HepG2 (cell line): ENCODE results near the gene DLG2. TPM values are rescaled to one million over a fixed set of nuclear protein-coding genes. Genes with fewer than 3 reads are reported as not detected.

Experiments used
- ATAC-seq: fragments of 200-7000 bp; cut with Tn5 transposase; 3 replicates; pipeline ENCODE4 v1.9.1; 2020; ENCODE audit warnings: mild to moderate bottlenecking, moderate library complexity
- BruUV-seq: library from RNA; stranded (reverse); fragments of 400-500 nt; replicated peaks from 2 replicates; lab custom pipeline; 2021; lab: Mats Ljungman, UMichigan
- CTCF ChIA-PET: fragments of 300-600 bp; formaldehyde crosslinking; extraction: SDS; loops from one replicate; lab custom pipeline; 2021; ENCODE audit warnings: low total read pairs, inconsistent platforms, low intra/inter-chr PET ratio; lab: Yijun Ruan, JAX
- POLR2A ChIA-PET: fragments of 350-600 bp; sonication (Branson Sonifier 250); formaldehyde crosslinking; loops from one replicate; lab custom pipeline; 2020; ENCODE audit warnings: antibody characterized with exemption, inconsistent platforms; lab: Yijun Ruan, JAX
- DNase-seq: peaks from one replicate; pipeline ENCODE4 v3.0.0-alpha.2; 2015; ENCODE audit warnings: low spot score
- FAIRE-seq: peaks from 3 replicates; lab custom pipeline; 2011; peaks lifted over from hg19 to GRCh38; lab: Jason Lieb, UNC
- H2AFZ ChIP-seq: one replicate; pipeline ENCODE4 v1.6.1; 2011; ENCODE audit warnings: low read length, inconsistent platforms
- H3K27ac ChIP-seq: fragments of 300-600 bp; 3 replicates; pipeline ENCODE4 v1.8.0; 2011; ENCODE audit warnings: mixed run types, mild to moderate bottlenecking, mixed read lengths, low read length, inconsistent platforms; ENCODE audit not compliant: insufficient read depth; ENCODE audit errors: extremely low read length
- H3K27me3 ChIP-seq, 2 experiments: fragments of 200-600 bp in 1 of 2; 2 replicates in 1 of 2; 3 replicates in 1 of 2; pipeline versions ENCODE4 v1.6.0 to v1.8.0; 2011; ENCODE audit warnings: low read length in 2 of 2, mild to moderate bottlenecking in 2 of 2, moderate library complexity in 2 of 2, inconsistent platforms in 1 of 2; ENCODE audit not compliant: insufficient read depth in 2 of 2, control insufficient read depth in 1 of 2
- H3K36me3 ChIP-seq, 2 experiments: fragments of 200-600 bp in 1 of 2; replicated peaks in 1 of 2; 2 replicates in 1 of 2; 3 replicates in 1 of 2; pipeline versions ENCODE4 v1.5.1 to v1.8.0; 2011; ENCODE audit warnings: low read length in 2 of 2, inconsistent platforms in 1 of 2; ENCODE audit not compliant: insufficient read depth in 2 of 2, control insufficient read depth in 1 of 2
- H3K4me1 ChIP-seq: 2 replicates; pipeline ENCODE4 v1.5.1; 2012; ENCODE audit warnings: low read length, inconsistent platforms; ENCODE audit not compliant: insufficient read depth
- H3K4me2 ChIP-seq: 2 replicates; pipeline ENCODE4 v1.6.0; 2011; ENCODE audit warnings: low read depth, low read length, inconsistent platforms
- H3K4me3 ChIP-seq, 3 experiments: fragments of 200-600 bp in 1 of 3; sonication (generic), shearing (Covaris generic) in 1 of 3; replicated peaks in 1 of 3; 2 replicates each; pipeline ENCODE4 v1.5.1; 2011 to 2016; ENCODE audit warnings: low read length in 3 of 3, inconsistent platforms in 2 of 3, low read depth in 2 of 3, mild to moderate bottlenecking in 2 of 3, control low read depth in 1 of 3, mixed read lengths in 1 of 3; ENCODE audit not compliant: insufficient read depth in 1 of 3
- H3K79me2 ChIP-seq: one replicate; pipeline ENCODE4 v1.6.1; 2011; ENCODE audit warnings: low read length, inconsistent platforms; ENCODE audit not compliant: insufficient read depth
- H3K9ac ChIP-seq: 2 replicates; pipeline ENCODE4 v1.6.0; 2011; ENCODE audit warnings: mild to moderate bottlenecking, low read depth, low read length, inconsistent platforms; ENCODE audit not compliant: insufficient read depth
- H3K9me3 ChIP-seq: 2 replicates; pipeline ENCODE4 v1.5.1; 2012; ENCODE audit warnings: mild to moderate bottlenecking, low read length
- H4K20me1 ChIP-seq: 2 replicates; pipeline ENCODE4 v1.6.0; 2011; ENCODE audit warnings: inconsistent platforms, mild to moderate bottlenecking, low read length, moderate library complexity; ENCODE audit not compliant: insufficient read depth
- ATM ChIP-seq: fragments of 450-650 bp; IDR thresholded peaks from 2 replicates; pipeline ENCODE4 v1.7.1; 2017; ENCODE audit warnings: mild to moderate bottlenecking, borderline replicate concordance
- ESRRA ChIP-seq: sonication (generic); formaldehyde crosslinking; IDR thresholded peaks from 2 replicates; pipeline ENCODE4 v1.5.1; 2020; ENCODE audit warnings: mild to moderate bottlenecking, low read depth, missing genetic modification reagents
- GZF1 ChIP-seq: sonication (generic); formaldehyde crosslinking; IDR thresholded peaks from 2 replicates; pipeline ENCODE4 v1.5.1; 2020; ENCODE audit warnings: mild to moderate bottlenecking, missing genetic modification reagents
- NFYC ChIP-seq: IDR thresholded peaks from 2 replicates; pipeline ENCODE4 v1.6.1; 2016; ENCODE audit warnings: missing genetic modification reagents, missing compliant biosample characterization
- RAD21 ChIP-seq: fragments of 450-650 bp; formaldehyde crosslinking; IDR thresholded peaks from 2 replicates; pipeline ENCODE4 v1.5.0; 2020; ENCODE audit warnings: mild to moderate bottlenecking
- SP5 ChIP-seq: IDR thresholded peaks from 2 replicates; pipeline ENCODE4 v1.6.1; 2016; ENCODE audit warnings: low read depth, borderline replicate concordance
- STAT5B ChIP-seq: sonication (generic); formaldehyde crosslinking; IDR thresholded peaks from 2 replicates; pipeline ENCODE4 v1.4.0; 2020; ENCODE audit warnings: missing genetic modification reagents
- ZBTB3 ChIP-seq: sonication (generic); formaldehyde crosslinking; IDR thresholded peaks from 2 replicates; pipeline ENCODE4 v1.4.0; 2020; ENCODE audit warnings: low read depth, mild to moderate bottlenecking, moderate library complexity, missing genetic modification reagents, borderline replicate concordance
- ZBTB7A ChIP-seq: sonication (generic); formaldehyde crosslinking; IDR thresholded peaks from 2 replicates; pipeline ENCODE4 v1.8.0; 2022; ENCODE audit warnings: mild to moderate bottlenecking, missing genetic modification reagents
- ZHX2 ChIP-seq, 2 experiments: sonication (generic) in 1 of 2; formaldehyde crosslinking in 1 of 2; IDR thresholded peaks; 2 replicates each; pipeline versions ENCODE4 v1.6.1 to v1.9.0; 2014 to 2022; ENCODE audit warnings: antibody characterized with exemption in 1 of 2, borderline replicate concordance in 1 of 2, inconsistent platforms in 1 of 2, low read depth in 1 of 2, missing genetic modification reagents in 1 of 2
- ZNF484 ChIP-seq: sonication (generic); formaldehyde crosslinking; IDR thresholded peaks from 2 replicates; pipeline ENCODE4 v1.5.1; 2020; ENCODE audit warnings: mild to moderate bottlenecking, low read depth, missing genetic modification reagents, borderline replicate concordance
- ZNF766 ChIP-seq: sonication (generic); formaldehyde crosslinking; IDR thresholded peaks from 2 replicates; pipeline ENCODE4 v1.5.0; 2020; ENCODE audit warnings: missing genetic modification reagents, borderline replicate concordance
- ZNF883 ChIP-seq: sonication (generic); formaldehyde crosslinking; IDR thresholded peaks from 2 replicates; pipeline ENCODE4 v1.5.1; 2020; ENCODE audit warnings: mild to moderate bottlenecking, missing genetic modification reagents; ENCODE audit errors: not compliant biosample characterization
- ZSCAN21 ChIP-seq: sonication (generic); formaldehyde crosslinking; IDR thresholded peaks from 2 replicates; pipeline ENCODE4 v1.8.0; 2022; ENCODE audit warnings: mild to moderate bottlenecking, missing genetic modification reagents, moderate library complexity, borderline replicate concordance
- WGBS: methylation state at CpG from one replicate; pipeline ENCODE4 v1.1.6; 2017; ENCODE audit warnings: low lambda C conversion rate; 5-methylcytosine and 5-hydroxymethylcytosine counted together
- in situ Hi-C: cut with HindIII; loops from 2 replicates; pipeline ENCODE4 v1.10.0; 2017; ENCODE audit warnings: low pct_unique_long_range_greater_than_20kb; ENCODE audit not compliant: extremely low pct_ligation_motif_present
- intact Hi-C: fragments of 100-400 bp; cut with micrococcal nuclease; formaldehyde crosslinking; loops from one replicate; pipeline ENCODE4 v1.10.0; 2022; ENCODE audit not compliant: unreplicated experiment
- polyA plus RNA-seq, 8 experiments: library from polyadenylated mRNA; depleted of rRNA in 3 of 8; stranded (reverse) in 7 of 8; unstranded in 1 of 8; fragments of >200 nt; fragmentation: Illumina TruSeq in 4 of 8; extraction: Trizol in 4 of 8; gene quantifications; 2 replicates each; pipeline versions ENCODE4 v1.2.1 to v1.2.3, GENCODE V29; 2011 to 2016; ENCODE audit warnings: low read depth in 4 of 8, missing spikeins in 1 of 8, mixed read lengths in 1 of 8; ENCODE audit not compliant: insufficient read depth in 1 of 8
- total RNA-seq, 5 experiments: library from RNA; depleted of rRNA; stranded (reverse); fragments of >200 nt; fragmentation: Illumina TruSeq; extraction: Trizol; gene quantifications; 2 replicates each; pipeline ENCODE4 v1.2.3, GENCODE V29; 2016; ENCODE audit warnings: low read depth in 1 of 5

DLG2 gene
- total and polyA plus RNA-seq, 2 of the 13 experiments (the other 11 are each of a cell fraction or from before 2014, with no cell fraction given) = 0.46 to 1.0 TPM

- TF ChIP-seq ZNF484 (CRISPR knock-in tag) (no peak), SP5 (no peak), ZNF883 (no peak), ZNF766 (no peak)
These were observed 1880.1 kb downstream of the DLG2 start (continued) for GRCh38 chr11:83746921-83747585.

- TF ChIP-seq STAT5B (CRISPR knock-in tag) (no peak), ZBTB7A (CRISPR knock-in tag) (no peak), RAD21 (CRISPR knock-in tag) (no peak), ATM (no peak), NFYC (no peak), ZHX2 (IDR thresholded peaks at IDR 0.05; ENCODE audit: low read depth) (no peak), ZHX2 (CRISPR knock-in tag; IDR thresholded peaks at IDR 0.05; ENCODE audit: borderline replicate concordance) (no peak), ZSCAN21 (CRISPR knock-in tag) (no peak), GZF1 (CRISPR knock-in tag) (no peak), ESRRA (CRISPR knock-in tag) (no peak), ZBTB3 (no peak)
- H3K9ac ChIP-seq = no peak overlapping the region
- WGBS = 42% methylated on average over 6 of the region's 6 CpGs
- H4K20me1 ChIP-seq = no peaks in the 10 kb centered on the region
- no TSS peak for BruUV-seq
- no peaks in the 10 kb centered on the region for H3K4me1 ChIP-seq
- no peak for ATAC-seq
- H3K79me2 ChIP-seq = no peaks in the 10 kb centered on the region
- ChIA-PET CTCF (no interaction called here), POLR2A (no interaction called here)
- no peak for FAIRE-seq
- H3K4me2 ChIP-seq = no peak overlapping the region
- H3K4me3 ChIP-seq = no peak overlapping the region
- H3K36me3 ChIP-seq = no peaks in the 10 kb centered on the region
- H2AFZ ChIP-seq = no peak overlapping the region
- in situ Hi-C loops (no loop called here), intact Hi-C loops (no loop called here)
- no peak for DNase-seq
- H3K27me3 ChIP-seq = no peaks in the 10 kb centered on the region
- no peaks in the 10 kb centered on the region for H3K9me3 ChIP-seq
- H3K27ac ChIP-seq = no peak overlapping the region
These were observed 1882.4 kb downstream of the DLG2 start for GRCh38 chr11:83744620-83745192.
